GM12878 (cell line): Measurements from ENCODE around the gene TOX4. TPM values are rescaled to one million over a fixed set of nuclear protein-coding genes. Genes with fewer than 3 reads are reported as not detected.

Experiments
- BACH1 ChIP-seq: fragments of 450-650 bp; IDR thresholded peaks from 2 replicates; pipeline ENCODE4 v1.6.1; 2017; ENCODE audit warnings: mild to moderate bottlenecking, borderline replicate concordance
- BHLHE40 ChIP-seq, 2 experiments: fragments of 450-650 bp in 1 of 2; IDR thresholded peaks; 2 replicates each; pipeline ENCODE4 v1.6.1; 2011 to 2017; ENCODE audit warnings: low read depth in 2 of 2, borderline replicate concordance in 1 of 2, improper control_type of control experiment in 1 of 2, low read length in 1 of 2, mild to moderate bottlenecking in 1 of 2
- CEBPZ ChIP-seq: fragments of 150-350 bp; IDR thresholded peaks from 2 replicates; pipeline ENCODE4 v1.6.1; 2016; ENCODE audit warnings: low read depth, low read length
- CHD2 ChIP-seq: IDR thresholded peaks from 2 replicates; pipeline ENCODE4 v1.6.1; 2011; ENCODE audit warnings: low read depth, low read length, improper control_type of control experiment, borderline replicate concordance
- CREB1 ChIP-seq: IDR thresholded peaks from 2 replicates; pipeline ENCODE4 v1.6.1; 2012; ENCODE audit warnings: low read depth, mild to moderate bottlenecking, inconsistent platforms
- CREM ChIP-seq: IDR thresholded peaks from 2 replicates; pipeline ENCODE4 v1.6.1; 2014; ENCODE audit warnings: antibody characterized with exemption, low read depth
- FOXM1 ChIP-seq: IDR thresholded peaks from 2 replicates; pipeline ENCODE4 v1.6.1; 2012; ENCODE audit warnings: low read depth, mild to moderate bottlenecking, inconsistent platforms, low read length, moderate library complexity
- IRF3 ChIP-seq: fragments of 450-650 bp; IDR thresholded peaks from 2 replicates; pipeline ENCODE4 v1.6.1; 2014; ENCODE audit warnings: mild to moderate bottlenecking
- NFYB ChIP-seq: IDR thresholded peaks from 2 replicates; pipeline ENCODE4 v1.6.1; 2011; ENCODE audit warnings: low read depth, mild to moderate bottlenecking, low read length, improper control_type of control experiment, moderate library complexity; ENCODE audit not compliant: insufficient read depth
- PAX8 ChIP-seq: fragments of 450-650 bp; IDR thresholded peaks from 2 replicates; pipeline ENCODE4 v1.6.1; 2017; ENCODE audit warnings: mild to moderate bottlenecking, moderate library complexity
- PML ChIP-seq: IDR thresholded peaks from 2 replicates; pipeline ENCODE4 v1.6.1; 2012; ENCODE audit warnings: low read length, inconsistent platforms
- RAD51 ChIP-seq: fragments of 450-650 bp; IDR thresholded peaks from 2 replicates; pipeline ENCODE4 v1.6.1; 2016; ENCODE audit warnings: moderate library complexity, mild to moderate bottlenecking, inconsistent platforms
- RFX5 ChIP-seq: IDR thresholded peaks from 2 replicates; pipeline ENCODE4 v1.6.1; 2011; ENCODE audit warnings: low read depth, low read length, improper control_type of control experiment
- RUNX3 ChIP-seq: IDR thresholded peaks from 2 replicates; pipeline ENCODE4 v1.6.1; 2012; ENCODE audit warnings: low read length, inconsistent platforms
- SMAD5 ChIP-seq: IDR thresholded peaks from 2 replicates; pipeline ENCODE4 v1.6.1; 2016; ENCODE audit warnings: antibody characterized with exemption, low read depth
- SPI1 ChIP-seq: IDR thresholded peaks from 2 replicates; pipeline ENCODE4 v1.6.1; 2011; ENCODE audit warnings: low read depth, mild to moderate bottlenecking, low read length, moderate library complexity, borderline replicate concordance; ENCODE audit not compliant: insufficient read depth
- SRF ChIP-seq, 2 experiments: IDR thresholded peaks; 2 replicates each; pipeline ENCODE4 v1.6.1; 2011; ENCODE audit warnings: low read depth in 2 of 2, low read length in 2 of 2, mild to moderate bottlenecking in 1 of 2, moderate library complexity in 1 of 2
- STAT3 ChIP-seq: IDR thresholded peaks from 2 replicates; pipeline ENCODE4 v1.6.1; 2011; ENCODE audit warnings: low read depth, low read length, improper control_type of control experiment
- TBL1XR1 ChIP-seq: IDR thresholded peaks from 2 replicates; pipeline ENCODE4 v1.6.1; 2012; ENCODE audit warnings: low read depth, low read length, improper control_type of control experiment
- ZNF207 ChIP-seq: fragments of 450-650 bp; IDR thresholded peaks from 2 replicates; pipeline ENCODE4 v1.6.1; 2014; ENCODE audit warnings: antibody characterized with exemption, mild to moderate bottlenecking, borderline replicate concordance
- polyA plus RNA-seq, 11 experiments: library from polyadenylated mRNA; depleted of rRNA in 4 of 11; unstranded in 6 of 11; stranded (reverse) in 5 of 11; fragments of >200 nt; fragmentation: Nextera tagmentation in 4 of 11; fragmentation: Illumina TruSeq in 1 of 11; extraction: Ambion mirVana in 4 of 11; extraction: Trizol in 1 of 11; gene quantifications; 1 replicate in 1 of 11; 2 replicates in 10 of 11; pipeline versions ENCODE4 v1.2.1 to v1.2.3, GENCODE V29; 2011 to 2016; ENCODE audit warnings: inconsistent platforms in 2 of 11, missing spikeins in 2 of 11, low read depth in 1 of 11
- total RNA-seq, 4 experiments: library from RNA; depleted of rRNA in 3 of 4; stranded (reverse); fragments of >200 nt in 3 of 4; fragmentation: Illumina TruSeq in 1 of 4; extraction: Trizol in 1 of 4; gene quantifications; 2 replicates each; pipeline versions ENCODE4 v1.2.1 to v1.2.3, GENCODE V29; 2013 to 2021
- TF ChIP-seq, protein P1 (sequence below): IDR thresholded peaks from 2 replicates; pipeline ENCODE4 v1.6.1; 2012; ENCODE audit warnings: low read depth, low read length, improper control_type of control experiment
- TF ChIP-seq, protein P2 (sequence below): IDR thresholded peaks from 2 replicates; pipeline ENCODE4 v1.6.1; 2012; ENCODE audit warnings: low read depth, low read length, improper control_type of control experiment
- TF ChIP-seq, protein P3 (sequence below): IDR thresholded peaks from 2 replicates; pipeline ENCODE4 v1.6.1; 2012; ENCODE audit warnings: low read length, inconsistent platforms

Gene TOX4
- total and polyA plus RNA-seq, 10 of the 15 experiments (the other 5 are each of a cell fraction or from before 2014, with no cell fraction given), result 18.4 to 113 (median 55.2) TPM

GRCh38 chr14:21455912-21456667 is 20.9 kb upstream of the TOX4 start, which contains the start of gene CHD8 (continued):
- peak; percentile 48; the same call in 1 of the 2 replicates for TF ChIP-seq RFX5
- no peak for TF ChIP-seq STAT3
- TF ChIP-seq BACH1, result 0 out of 2 replicates have a peak, but pooled peaks have one; percentile 41
- no peak; the same call in 1 of the 2 replicates for TF ChIP-seq CEBPZ
- TF ChIP-seq TBL1XR1, result peak; percentile 76
- TF ChIP-seq RUNX3, result peak; percentile 48; the same call in 1 of the 2 replicates
- TF ChIP-seq SMAD5, result peak; percentile 86
- peak; percentile 16 to 31; a peak in 2 of 4 replicates for TF ChIP-seq BHLHE40 (IDR thresholded peaks at IDR 0.05; ENCODE audit: borderline replicate concordance in 1 of 2, low read depth in 2 of 2, low read length in 1 of 2)
- peak; percentile 54 to 69; a peak in 2 of 4 replicates for TF ChIP-seq SRF (IDR thresholded peaks at IDR 0.05; ENCODE audit: low read depth in 2 of 2, low read length in 2 of 2)
- TF ChIP-seq RAD51, result no peak
- TF ChIP-seq CREM, result peak; percentile 76
- peak; percentile 82 for TF ChIP-seq PAX8
- TF ChIP-seq SPI1, result 0 out of 2 replicates have a peak, but pooled peaks have one; percentile 15
- TF ChIP-seq, protein P1, sequence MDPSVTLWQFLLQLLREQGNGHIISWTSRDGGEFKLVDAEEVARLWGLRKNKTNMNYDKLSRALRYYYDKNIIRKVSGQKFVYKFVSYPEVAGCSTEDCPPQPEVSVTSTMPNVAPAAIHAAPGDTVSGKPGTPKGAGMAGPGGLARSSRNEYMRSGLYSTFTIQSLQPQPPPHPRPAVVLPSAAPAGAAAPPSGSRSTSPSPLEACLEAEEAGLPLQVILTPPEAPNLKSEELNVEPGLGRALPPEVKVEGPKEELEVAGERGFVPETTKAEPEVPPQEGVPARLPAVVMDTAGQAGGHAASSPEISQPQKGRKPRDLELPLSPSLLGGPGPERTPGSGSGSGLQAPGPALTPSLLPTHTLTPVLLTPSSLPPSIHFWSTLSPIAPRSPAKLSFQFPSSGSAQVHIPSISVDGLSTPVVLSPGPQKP, result peak; percentile 82; the same call in 1 of the 2 replicates
- TF ChIP-seq PML, result peak; percentile 80
- peak; percentile 95 for TF ChIP-seq CHD2
- peak; percentile 59; the same call in 1 of the 2 replicates for TF ChIP-seq IRF3
- TF ChIP-seq, protein P2, sequence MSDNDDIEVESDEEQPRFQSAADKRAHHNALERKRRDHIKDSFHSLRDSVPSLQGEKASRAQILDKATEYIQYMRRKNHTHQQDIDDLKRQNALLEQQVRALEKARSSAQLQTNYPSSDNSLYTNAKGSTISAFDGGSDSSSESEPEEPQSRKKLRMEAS, result peak; percentile 87
- TF ChIP-seq FOXM1, result peak; percentile 79; the same call in 1 of the 2 replicates
- TF ChIP-seq ZNF207, result peak; percentile 94; the same call in 1 of the 2 replicates
- TF ChIP-seq, protein P3, sequence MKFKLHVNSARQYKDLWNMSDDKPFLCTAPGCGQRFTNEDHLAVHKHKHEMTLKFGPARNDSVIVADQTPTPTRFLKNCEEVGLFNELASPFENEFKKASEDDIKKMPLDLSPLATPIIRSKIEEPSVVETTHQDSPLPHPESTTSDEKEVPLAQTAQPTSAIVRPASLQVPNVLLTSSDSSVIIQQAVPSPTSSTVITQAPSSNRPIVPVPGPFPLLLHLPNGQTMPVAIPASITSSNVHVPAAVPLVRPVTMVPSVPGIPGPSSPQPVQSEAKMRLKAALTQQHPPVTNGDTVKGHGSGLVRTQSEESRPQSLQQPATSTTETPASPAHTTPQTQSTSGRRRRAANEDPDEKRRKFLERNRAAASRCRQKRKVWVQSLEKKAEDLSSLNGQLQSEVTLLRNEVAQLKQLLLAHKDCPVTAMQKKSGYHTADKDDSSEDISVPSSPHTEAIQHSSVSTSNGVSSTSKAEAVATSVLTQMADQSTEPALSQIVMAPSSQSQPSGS, result no peak
- TF ChIP-seq CREB1, result peak; percentile 82
- peak; percentile 85 for TF ChIP-seq NFYB
